ENCODE data around the gene ELP1.

DNA sequence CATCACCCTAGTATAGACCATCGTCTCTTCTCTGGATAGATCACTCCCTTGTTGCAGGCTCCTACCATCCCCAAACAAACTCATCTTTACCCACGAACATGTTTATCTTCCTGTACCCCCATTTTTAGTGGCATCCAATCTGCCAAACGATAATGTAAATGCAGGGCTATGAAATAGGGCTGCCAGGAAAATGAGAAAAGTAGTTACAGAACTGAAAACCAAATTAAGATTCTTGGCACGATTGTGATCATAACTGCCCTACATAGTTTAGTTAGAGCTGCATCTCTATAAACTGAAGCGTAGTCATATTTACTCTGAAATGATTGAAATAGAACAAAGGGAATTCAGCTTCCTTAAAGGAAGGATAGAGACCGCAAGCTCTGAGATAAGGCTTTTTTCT is 26.4 kb upstream of the ELP1 start:
- no peak for TF ChIP-seq POLR2A (IDR thresholded peaks at IDR 0.05)
- TF ChIP-seq, protein P1, sequence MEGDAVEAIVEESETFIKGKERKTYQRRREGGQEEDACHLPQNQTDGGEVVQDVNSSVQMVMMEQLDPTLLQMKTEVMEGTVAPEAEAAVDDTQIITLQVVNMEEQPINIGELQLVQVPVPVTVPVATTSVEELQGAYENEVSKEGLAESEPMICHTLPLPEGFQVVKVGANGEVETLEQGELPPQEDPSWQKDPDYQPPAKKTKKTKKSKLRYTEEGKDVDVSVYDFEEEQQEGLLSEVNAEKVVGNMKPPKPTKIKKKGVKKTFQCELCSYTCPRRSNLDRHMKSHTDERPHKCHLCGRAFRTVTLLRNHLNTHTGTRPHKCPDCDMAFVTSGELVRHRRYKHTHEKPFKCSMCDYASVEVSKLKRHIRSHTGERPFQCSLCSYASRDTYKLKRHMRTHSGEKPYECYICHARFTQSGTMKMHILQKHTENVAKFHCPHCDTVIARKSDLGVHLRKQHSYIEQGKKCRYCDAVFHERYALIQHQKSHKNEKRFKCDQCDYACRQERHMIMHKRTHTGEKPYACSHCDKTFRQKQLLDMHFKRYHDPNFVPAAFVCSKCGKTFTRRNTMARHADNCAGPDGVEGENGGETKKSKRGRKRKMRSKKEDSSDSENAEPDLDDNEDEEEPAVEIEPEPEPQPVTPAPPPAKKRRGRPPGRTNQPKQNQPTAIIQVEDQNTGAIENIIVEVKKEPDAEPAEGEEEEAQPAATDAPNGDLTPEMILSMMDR (IDR thresholded peaks at IDR 0.05) = no peak
